H1 (cell line): ENCODE measurements around the gene EFEMP2.
A peak's percentile ranks its signal among the peaks of the same experiment; 100 is the strongest.

Source experiments
- EP300 ChIP-seq, 2 experiments: IDR thresholded peaks; 1 replicate in 1 of 2; 2 replicates in 1 of 2; pipeline ENCODE4 v1.6.1; 2011 to 2012; ENCODE audit warnings: low read depth in 2 of 2, low read length in 2 of 2, mild to moderate bottlenecking in 2 of 2, borderline replicate concordance in 1 of 2, inconsistent platforms in 1 of 2, moderate library complexity in 1 of 2
- EZH2 ChIP-seq: fragments of 200-600 bp; sonication (generic); IDR thresholded peaks from 2 replicates; pipeline ENCODE4 v1.7.1; 2012; ENCODE audit warnings: low read depth, mild to moderate bottlenecking, moderate library complexity, low read length, inconsistent platforms; ENCODE audit not compliant: severe bottlenecking
- MAFK ChIP-seq: IDR thresholded peaks from 2 replicates; pipeline ENCODE4 v1.6.1; 2012; ENCODE audit warnings: low read depth, mild to moderate bottlenecking, improper control_type of control experiment, low read length
- POLR2A ChIP-seq, 2 experiments: IDR thresholded peaks; 1 replicate in 1 of 2; 2 replicates in 1 of 2; pipeline ENCODE4 v1.6.1; 2011; ENCODE audit warnings: low read depth in 2 of 2, low read length in 2 of 2, mild to moderate bottlenecking in 2 of 2; ENCODE audit errors: control extremely low read depth in 1 of 2
- RAD21 ChIP-seq, 2 experiments: IDR thresholded peaks in 1 of 2; conservative IDR thresholded peaks in 1 of 2; 2 replicates each; pipeline ENCODE4 v1.6.1; 2011; ENCODE audit warnings: low read depth in 2 of 2, low read length in 2 of 2, improper control_type of control experiment in 1 of 2, inconsistent platforms in 1 of 2, mild to moderate bottlenecking in 1 of 2, moderate library complexity in 1 of 2
- TAF1 ChIP-seq: IDR thresholded peaks from 2 replicates; pipeline ENCODE4 v1.6.1; 2011; ENCODE audit warnings: mild to moderate bottlenecking, low read depth, low read length
- TF ChIP-seq, protein P1 (sequence below), 3 experiments: IDR thresholded peaks; 1 replicate in 2 of 3; 2 replicates in 1 of 3; pipeline versions ENCODE4 v1.5.1 to v1.6.1; 2011; ENCODE audit warnings: low read length in 3 of 3, mild to moderate bottlenecking in 3 of 3, inconsistent platforms in 2 of 3, low read depth in 1 of 3, moderate library complexity in 1 of 3; ENCODE audit not compliant: insufficient read depth in 1 of 3; ENCODE audit errors: control extremely low read depth in 1 of 3
- TF ChIP-seq, protein P2 (sequence below): IDR thresholded peaks from 2 replicates; pipeline ENCODE4 v1.6.1; 2012; ENCODE audit warnings: inconsistent platforms

DNA sequence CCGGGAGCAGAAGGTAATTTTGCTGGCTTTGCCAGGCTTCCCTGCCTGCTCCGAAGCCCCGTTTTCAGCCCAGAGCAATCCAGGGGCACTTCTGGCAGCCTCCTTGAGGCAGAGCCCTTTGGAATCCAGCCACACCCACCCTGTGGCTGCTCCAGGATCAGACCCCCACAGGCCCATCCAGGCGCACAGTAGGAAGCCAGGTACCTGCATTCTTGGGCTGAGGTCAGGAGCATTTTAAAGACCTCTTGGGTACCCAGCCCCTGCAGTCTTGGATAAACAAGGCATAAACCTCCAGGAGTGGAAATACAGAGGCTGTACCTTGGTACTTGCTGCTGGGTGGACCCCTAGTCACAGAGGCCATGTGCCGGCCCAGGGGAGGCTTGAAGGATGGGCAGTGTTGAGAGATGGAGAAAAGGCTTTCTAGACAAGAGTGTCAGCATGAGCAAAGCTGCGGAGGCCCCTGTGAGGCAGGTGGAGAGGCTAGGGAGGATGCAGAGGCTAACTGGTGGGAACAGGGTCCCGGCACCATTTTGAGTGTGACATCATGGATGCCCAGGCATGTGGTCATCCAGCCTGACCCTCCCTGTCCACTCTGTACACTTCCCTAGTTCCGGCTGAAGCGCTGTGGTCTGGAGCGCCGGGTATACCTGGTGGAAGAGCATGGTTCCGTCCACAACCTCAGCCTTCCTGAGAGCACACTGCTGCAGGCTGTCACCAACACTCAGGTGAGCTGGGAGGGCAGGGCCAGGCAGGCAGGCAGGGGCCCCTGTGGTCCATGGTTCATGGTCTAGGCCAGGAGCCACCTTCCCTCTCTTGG is 8.5 kb downstream of the EFEMP2 start:
- TF ChIP-seq, protein P1, sequence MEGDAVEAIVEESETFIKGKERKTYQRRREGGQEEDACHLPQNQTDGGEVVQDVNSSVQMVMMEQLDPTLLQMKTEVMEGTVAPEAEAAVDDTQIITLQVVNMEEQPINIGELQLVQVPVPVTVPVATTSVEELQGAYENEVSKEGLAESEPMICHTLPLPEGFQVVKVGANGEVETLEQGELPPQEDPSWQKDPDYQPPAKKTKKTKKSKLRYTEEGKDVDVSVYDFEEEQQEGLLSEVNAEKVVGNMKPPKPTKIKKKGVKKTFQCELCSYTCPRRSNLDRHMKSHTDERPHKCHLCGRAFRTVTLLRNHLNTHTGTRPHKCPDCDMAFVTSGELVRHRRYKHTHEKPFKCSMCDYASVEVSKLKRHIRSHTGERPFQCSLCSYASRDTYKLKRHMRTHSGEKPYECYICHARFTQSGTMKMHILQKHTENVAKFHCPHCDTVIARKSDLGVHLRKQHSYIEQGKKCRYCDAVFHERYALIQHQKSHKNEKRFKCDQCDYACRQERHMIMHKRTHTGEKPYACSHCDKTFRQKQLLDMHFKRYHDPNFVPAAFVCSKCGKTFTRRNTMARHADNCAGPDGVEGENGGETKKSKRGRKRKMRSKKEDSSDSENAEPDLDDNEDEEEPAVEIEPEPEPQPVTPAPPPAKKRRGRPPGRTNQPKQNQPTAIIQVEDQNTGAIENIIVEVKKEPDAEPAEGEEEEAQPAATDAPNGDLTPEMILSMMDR (IDR thresholded peaks at IDR 0.05; ENCODE audit: control extremely low read depth in 1 of 3, insufficient read depth in 1 of 3, low read depth in 1 of 3, low read length in 3 of 3), result no peak
- TF ChIP-seq, protein P2, sequence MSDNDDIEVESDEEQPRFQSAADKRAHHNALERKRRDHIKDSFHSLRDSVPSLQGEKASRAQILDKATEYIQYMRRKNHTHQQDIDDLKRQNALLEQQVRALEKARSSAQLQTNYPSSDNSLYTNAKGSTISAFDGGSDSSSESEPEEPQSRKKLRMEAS, result no peak
- TF ChIP-seq RAD21 (IDR thresholded peaks at IDR 0.05 in 1 of 2, conservative IDR thresholded peaks at IDR 0.05 in 1 of 2; ENCODE audit: low read depth in 2 of 2, low read length in 2 of 2) (no peak), MAFK (no peak), TAF1 (no peak), POLR2A (IDR thresholded peaks at IDR 0.05; ENCODE audit: control extremely low read depth in 1 of 2, low read depth in 2 of 2, low read length in 2 of 2) (peak in 1 of 2 experiments; percentile 40; a peak in 1 of 3 replicates), EZH2 (no peak), EP300 (IDR thresholded peaks at IDR 0.05; ENCODE audit: borderline replicate concordance in 1 of 2, low read depth in 2 of 2, low read length in 2 of 2) (no peak)
